ENCODE data around the gene UBE2L5.

DNA sequence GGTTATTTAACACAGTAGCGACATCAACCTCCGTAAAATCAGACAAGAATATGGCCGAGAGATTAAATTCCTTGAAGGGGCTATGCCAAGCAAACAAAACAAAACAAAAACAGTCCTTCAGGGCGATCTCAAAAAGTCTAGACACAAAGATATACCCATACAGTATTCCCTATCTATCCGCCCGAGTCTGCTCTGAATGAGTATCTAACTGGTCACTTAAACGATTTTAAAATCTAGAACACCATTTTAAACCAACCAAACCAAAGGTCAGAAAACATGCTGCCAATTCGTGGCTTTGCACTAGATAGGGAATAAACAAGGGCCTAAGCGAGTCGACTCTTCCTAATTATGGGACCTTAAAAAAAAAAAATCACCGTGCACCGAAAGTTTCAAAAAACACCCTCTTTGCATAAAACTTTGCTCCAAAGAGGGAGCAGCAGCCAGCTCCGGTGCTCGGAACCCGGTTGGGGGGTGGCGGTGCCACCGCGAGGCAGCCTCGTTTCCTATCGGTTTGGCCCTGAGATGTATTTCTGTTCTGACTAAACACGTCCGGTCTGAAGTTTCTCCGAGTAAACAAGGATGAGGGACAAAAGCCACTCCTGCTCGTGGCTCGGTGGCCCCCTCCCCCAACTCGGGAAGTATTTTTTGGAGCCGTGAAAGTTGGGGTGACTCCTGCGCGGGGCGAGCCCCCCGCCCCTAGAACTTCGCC is 41.6 kb downstream of the UBE2L5 start:
- TF ChIP-seq, protein P1, sequence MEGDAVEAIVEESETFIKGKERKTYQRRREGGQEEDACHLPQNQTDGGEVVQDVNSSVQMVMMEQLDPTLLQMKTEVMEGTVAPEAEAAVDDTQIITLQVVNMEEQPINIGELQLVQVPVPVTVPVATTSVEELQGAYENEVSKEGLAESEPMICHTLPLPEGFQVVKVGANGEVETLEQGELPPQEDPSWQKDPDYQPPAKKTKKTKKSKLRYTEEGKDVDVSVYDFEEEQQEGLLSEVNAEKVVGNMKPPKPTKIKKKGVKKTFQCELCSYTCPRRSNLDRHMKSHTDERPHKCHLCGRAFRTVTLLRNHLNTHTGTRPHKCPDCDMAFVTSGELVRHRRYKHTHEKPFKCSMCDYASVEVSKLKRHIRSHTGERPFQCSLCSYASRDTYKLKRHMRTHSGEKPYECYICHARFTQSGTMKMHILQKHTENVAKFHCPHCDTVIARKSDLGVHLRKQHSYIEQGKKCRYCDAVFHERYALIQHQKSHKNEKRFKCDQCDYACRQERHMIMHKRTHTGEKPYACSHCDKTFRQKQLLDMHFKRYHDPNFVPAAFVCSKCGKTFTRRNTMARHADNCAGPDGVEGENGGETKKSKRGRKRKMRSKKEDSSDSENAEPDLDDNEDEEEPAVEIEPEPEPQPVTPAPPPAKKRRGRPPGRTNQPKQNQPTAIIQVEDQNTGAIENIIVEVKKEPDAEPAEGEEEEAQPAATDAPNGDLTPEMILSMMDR (conservative IDR thresholded peaks at IDR 0.05) = no peak
- no peak for TF ChIP-seq ZFX (IDR thresholded peaks at IDR 0.05)
